Occipital lobe (tissue), 2 donors: ENCODE data around the gene GOLIM4. TPM values are rescaled to one million over a fixed set of nuclear protein-coding genes. Genes with fewer than 3 reads are reported as not detected.

Experiments used
- DNase-seq: peaks from one replicate; lab custom pipeline; 2025; lab: John Stamatoyannopoulos, UW
- total RNA-seq: library from RNA; depleted of rRNA; stranded (reverse); fragments of >200 nt; gene quantifications from one replicate; pipeline ENCODE4 v1.2.3, GENCODE V29; 2014

GOLIM4 gene
- total RNA-seq, 1 donor from 2014 or later = 27.9 TPM

- DNase-seq = no peak
Observed at GRCh38 chr3:168001244-168001643, 94.5 kb downstream of the GOLIM4 start.

DNA sequence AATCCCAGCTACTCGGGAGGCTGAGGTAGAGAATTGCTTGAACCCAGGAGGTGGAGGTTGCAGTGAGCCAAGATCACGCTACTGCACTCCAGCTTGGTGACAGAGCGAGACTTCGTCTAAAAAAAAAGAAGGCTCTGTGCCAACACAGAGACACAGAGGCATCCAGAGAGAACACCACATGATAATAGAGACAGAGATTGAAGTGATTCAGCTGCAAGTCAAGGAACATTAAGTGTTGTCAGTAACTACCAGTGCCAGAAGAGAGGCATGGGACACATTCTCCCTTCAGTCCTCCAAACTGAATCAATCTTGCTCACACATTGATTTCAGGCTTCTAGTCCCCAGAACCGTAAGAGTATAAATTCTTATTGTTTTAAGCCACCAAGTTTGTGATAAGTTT is 97.5 kb downstream of the GOLIM4 start:
- DNase-seq = no peak

DNA sequence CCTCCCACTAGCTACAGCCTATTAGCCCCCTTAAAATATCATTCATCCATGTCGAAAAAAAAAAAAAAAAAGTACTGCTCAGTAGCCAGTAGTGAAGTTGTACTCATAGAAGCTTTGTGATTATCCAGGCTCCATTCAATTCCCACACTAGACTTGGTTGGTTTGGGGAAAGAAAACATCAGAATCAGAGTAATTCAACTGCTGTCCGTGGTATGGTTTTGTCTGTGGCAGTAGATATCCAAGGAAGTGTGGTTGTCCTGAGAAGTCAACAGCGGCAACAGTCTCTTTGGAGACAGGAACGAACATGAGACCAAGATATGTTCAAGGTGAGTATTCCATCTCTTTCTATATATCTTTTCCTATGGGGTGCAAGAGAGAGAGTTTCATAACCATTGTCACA is 99.2 kb downstream of the GOLIM4 start:
- DNase-seq = no peak

DNA sequence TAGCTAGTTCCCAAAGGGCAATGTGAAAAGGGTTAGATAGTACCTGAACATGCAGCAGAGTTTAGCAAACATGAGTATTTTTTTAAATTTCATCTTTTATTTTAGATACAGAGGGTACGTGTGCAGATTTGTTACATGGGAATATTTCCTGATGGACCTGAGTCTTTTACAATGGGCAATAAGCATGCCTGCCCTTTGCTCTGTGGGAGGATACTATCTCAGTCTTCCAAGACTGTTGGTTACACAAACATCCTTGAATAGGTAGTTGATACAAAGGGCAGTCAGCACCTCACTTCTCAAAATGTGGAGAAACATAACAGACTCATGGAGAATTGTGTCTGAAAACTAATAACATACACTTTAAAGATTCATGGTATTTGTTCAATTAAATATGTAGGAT is 103.3 kb downstream of the GOLIM4 start:
- no peak for DNase-seq

DNA sequence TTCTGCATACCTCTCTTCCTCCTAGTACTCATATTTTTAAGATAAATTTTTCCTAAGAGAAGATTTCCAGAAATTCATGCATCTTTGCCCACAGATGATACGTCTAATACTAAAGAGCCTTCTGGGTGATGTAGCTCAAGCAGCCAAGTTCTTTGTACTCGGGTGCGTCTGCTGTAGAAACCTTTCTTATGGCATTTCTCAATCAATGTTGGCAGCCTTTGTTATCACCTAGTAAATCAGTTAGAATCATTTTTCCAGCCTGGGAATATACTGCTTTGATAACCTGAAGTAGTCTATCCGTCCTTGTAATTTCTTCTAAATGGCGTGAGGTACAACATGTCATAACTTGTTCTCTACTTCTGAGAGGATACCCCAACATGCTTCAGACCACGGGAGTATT is 104.5 kb downstream of the GOLIM4 start:
- DNase-seq = no peak

GRCh38 chr3:167989999-167990398 is 105.7 kb downstream of the GOLIM4 start:
- DNase-seq = no peak

DNA sequence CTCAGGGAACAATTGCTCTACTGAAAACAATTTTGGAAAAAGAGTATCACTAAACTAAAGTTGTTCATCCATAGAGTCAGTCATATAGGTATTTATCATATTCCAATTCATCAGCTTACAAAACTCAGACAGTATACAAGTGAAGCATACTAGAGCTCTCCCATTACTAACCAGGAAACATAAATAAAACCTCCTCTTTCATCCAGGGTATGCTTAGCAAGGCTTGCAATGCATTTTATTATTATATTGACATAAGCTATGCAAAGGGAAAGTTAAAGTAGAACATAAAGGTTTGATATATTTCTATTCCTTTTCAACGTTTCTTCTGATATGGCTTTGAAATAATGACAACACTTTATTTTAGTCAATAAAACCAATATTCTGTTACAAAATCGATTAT is 106.7 kb downstream of the GOLIM4 start:
- DNase-seq = no peak

DNA sequence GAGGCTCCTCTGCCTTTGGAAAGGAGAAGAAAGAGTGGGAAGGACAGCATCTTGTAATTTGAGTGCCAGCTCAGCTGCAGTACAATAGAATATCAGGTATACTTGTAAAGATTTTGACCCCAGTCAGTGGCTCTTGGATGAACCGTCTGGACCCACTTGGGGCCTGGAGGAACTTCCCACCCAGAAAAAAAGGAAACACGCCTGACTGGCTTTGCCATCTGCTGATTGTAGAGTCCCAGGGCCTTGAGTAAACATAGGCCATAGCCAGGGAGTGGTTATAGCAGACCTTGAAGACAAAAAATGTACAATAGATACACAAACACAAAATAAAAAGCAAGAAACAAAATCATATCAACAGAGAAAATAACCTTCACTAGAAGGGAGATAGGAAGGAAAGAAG is 112.1 kb downstream of the GOLIM4 start:
- DNase-seq = no peak

GRCh38 chr3:167978486-167978885 is 117.2 kb downstream of the GOLIM4 start:
- no peak for DNase-seq

GRCh38 chr3:167978071-167978470 is 117.7 kb downstream of the GOLIM4 start:
- DNase-seq = no peak

GRCh38 chr3:167976516-167977361 is 119.0 kb downstream of the GOLIM4 start:
- DNase-seq = no peak

GRCh38 chr3:167973901-167974300 is 121.8 kb downstream of the GOLIM4 start:
- DNase-seq = no peak

GRCh38 chr3:167973046-167973445 is 122.7 kb downstream of the GOLIM4 start:
- no peak for DNase-seq

GRCh38 chr3:167972502-167972901 is 123.2 kb downstream of the GOLIM4 start:
- DNase-seq = no peak

DNA sequence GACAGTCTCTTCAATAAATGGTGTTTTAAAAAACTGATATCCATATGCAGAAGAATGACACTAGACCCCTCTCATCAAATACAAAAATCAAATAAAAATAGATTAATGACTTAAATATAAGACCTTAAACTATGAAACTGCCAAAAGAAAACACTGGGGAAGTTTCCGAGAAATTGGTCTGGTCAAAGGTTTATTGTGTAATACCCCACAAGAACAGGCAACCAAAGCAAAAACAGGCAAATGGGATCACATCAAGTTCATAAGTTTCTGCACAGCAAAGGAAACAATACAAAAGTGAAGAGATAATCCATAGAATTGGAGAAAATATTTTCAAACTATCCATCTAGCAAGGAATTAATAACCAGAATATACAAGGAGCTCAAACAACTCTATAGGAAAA is 126.2 kb downstream of the GOLIM4 start:
- DNase-seq = no peak

DNA sequence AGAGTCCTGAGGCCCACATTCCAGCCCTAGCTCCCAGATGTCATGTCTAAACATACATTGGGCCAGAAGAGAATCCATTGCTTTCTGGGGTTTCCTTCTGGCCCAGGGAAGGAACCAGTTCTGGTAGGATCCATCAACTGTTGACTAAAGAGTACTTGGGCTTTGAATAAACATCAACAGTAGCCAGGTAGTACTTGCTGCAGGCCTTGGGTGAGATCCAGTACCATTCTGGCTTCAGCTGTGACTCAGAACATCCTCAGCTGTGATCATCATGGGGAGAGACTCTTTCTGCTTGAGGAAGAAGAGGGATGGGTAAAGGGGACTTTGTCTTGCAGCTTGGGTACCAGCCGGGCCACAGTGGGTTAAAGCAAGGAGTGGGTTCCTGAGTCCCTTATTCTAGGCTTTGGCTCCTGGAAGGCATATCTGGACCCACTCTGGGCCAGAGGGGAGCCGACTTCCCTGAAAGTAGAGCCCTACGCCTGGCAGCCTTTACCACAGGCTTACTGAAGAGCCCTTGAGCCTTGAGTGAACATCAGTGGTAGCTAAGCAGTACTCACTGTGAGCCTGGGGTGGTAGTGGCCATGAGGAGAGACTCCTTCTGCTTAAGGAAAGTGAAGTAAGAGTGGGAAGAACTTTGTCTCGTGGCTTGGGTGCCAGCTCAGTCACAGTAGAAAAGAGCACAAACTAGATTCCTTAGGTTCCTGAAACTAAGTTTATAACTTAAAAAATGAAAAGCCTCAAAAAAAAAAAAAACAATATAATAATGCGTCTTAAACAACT is 128.3 kb downstream of the GOLIM4 start:
- DNase-seq = no peak
